HG03469 (cell line): ENCODE measurements around the gene ARHGAP21.

ENCODE experiments used
- ATAC-seq: cut with Tn5 transposase; IDR thresholded peaks from one replicate; pipeline ENCODE4 v1.9.1; 2021; ENCODE audit warnings: mild to moderate bottlenecking, moderate library complexity, moderate number of reproducible peaks; ENCODE audit not compliant: unreplicated experiment

ARHGAP21 gene

GRCh38 chr10:24722676-24723385 lies 856 bp downstream of the ARHGAP21 start:
- ATAC-seq, result no peak

GRCh38 chr10:24722131-24722675 lies 1.5 kb downstream of the ARHGAP21 start:
- no peak for ATAC-seq

GRCh38 chr10:24721229-24722106 lies 2.2 kb downstream of the ARHGAP21 start:
- ATAC-seq, result no peak

- no peak for ATAC-seq
These were observed 3.6 kb downstream of the ARHGAP21 start for GRCh38 chr10:24720096-24720495.

GRCh38 chr10:24718031-24718855 lies 5.4 kb downstream of the ARHGAP21 start:
- no peak for ATAC-seq

GRCh38 chr10:24716295-24716694 lies 7.4 kb downstream of the ARHGAP21 start:
- ATAC-seq, result no peak

GRCh38 chr10:24715246-24715769 lies 8.4 kb downstream of the ARHGAP21 start:
- no peak for ATAC-seq

- no peak for ATAC-seq
These were observed 10.6 kb downstream of the ARHGAP21 start for GRCh38 chr10:24713086-24713485.

- no peak for ATAC-seq
These were observed 12.2 kb downstream of the ARHGAP21 start for GRCh38 chr10:24711465-24711864.

GRCh38 chr10:24708081-24708480 lies 15.6 kb downstream of the ARHGAP21 start:
- ATAC-seq, result no peak

- ATAC-seq, result no peak
These were observed 16.2 kb downstream of the ARHGAP21 start for GRCh38 chr10:24707445-24707844.

- peak; percentile 39 for ATAC-seq
These were observed 17.1 kb downstream of the ARHGAP21 start for GRCh38 chr10:24706479-24707118.

- ATAC-seq, result no peak
These were observed 20.0 kb downstream of the ARHGAP21 start for GRCh38 chr10:24703700-24704099.

GRCh38 chr10:24701447-24701846 lies 22.2 kb downstream of the ARHGAP21 start:
- ATAC-seq, result peak; percentile 82

GRCh38 chr10:24700948-24701347 lies 22.7 kb downstream of the ARHGAP21 start:
- ATAC-seq, result no peak

GRCh38 chr10:24698270-24698669 lies 25.4 kb downstream of the ARHGAP21 start:
- no peak for ATAC-seq

GRCh38 chr10:24697080-24697479 lies 26.6 kb downstream of the ARHGAP21 start:
- ATAC-seq, result no peak

GRCh38 chr10:24695452-24695851 lies 28.2 kb downstream of the ARHGAP21 start:
- ATAC-seq, result no peak

- no peak for ATAC-seq
These were observed 29.6 kb downstream of the ARHGAP21 start for GRCh38 chr10:24694086-24694485.

GRCh38 chr10:24690961-24691512 lies 32.6 kb downstream of the ARHGAP21 start:
- no peak for ATAC-seq
